ENCODE measurements around the gene SDHB. TPM values are rescaled to one million over a fixed set of nuclear protein-coding genes. Genes with fewer than 3 reads are reported as not detected.

The SDHB gene
- total RNA-seq, 1 donor from 2014 or later: 143 TPM

GRCh38 chr1:17075470-17076255 is 21.8 kb upstream of the SDHB start:
- peak in 1 of 2 donors; percentile 7 for DNase-seq (ENCODE audit: low read depth in 2 of 2)

DNA sequence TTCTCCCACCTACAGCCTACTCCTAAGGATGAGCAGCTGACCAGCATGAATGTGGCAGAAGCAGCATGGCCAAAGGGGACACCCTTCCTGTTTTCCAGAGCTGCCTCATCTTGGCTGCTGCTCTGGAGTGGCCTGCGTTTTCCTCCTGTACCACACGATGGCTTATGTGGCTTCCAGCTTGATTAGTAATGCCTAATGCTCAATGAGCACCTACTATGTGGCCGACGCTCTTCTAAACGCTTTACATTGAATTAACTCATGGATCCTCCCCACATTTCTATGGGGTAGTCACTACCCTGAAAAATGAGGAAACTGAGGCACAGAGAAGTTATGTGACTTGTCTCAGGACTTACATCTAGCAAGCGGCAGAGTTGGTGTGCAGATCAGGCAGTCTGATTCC is 18.0 kb upstream of the SDHB start:
- no peak for DNase-seq (ENCODE audit: low read depth in 2 of 2)

GRCh38 chr1:17070163-17070525 is 16.3 kb upstream of the SDHB start:
- no peak for DNase-seq (ENCODE audit: low read depth in 2 of 2)

DNA sequence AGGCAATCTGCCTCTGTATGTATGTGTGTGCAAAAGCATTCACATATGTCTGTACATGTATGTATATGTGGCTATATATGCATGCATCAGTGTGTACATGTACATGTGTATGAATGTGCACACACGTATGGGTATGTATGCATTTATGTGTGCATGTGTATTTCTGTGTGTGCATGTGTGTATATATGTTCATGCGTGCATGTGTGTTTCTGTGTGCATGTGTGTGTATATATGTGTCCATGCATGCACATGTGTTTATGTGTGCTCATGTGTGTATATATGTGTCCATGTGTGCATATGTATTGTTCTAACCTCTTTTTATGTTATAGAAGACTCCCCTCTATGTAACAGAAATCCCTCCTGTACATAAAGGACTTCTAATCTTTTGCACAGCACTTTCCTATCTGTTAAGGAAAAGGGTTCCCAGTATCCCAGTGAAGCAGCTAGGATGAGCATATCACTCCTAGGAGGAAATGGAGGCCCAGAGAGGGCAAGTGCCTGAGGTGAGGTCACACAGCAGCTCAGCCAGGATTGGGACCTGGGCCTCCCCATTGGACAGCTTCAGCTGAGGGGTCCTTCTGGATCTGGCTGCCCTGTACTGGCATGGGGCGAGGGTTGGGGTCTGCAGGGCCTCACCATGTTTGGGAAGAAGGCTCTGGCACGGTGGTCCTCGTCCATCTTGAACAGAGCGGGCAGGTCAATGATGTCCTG is 15.8 kb upstream of the SDHB start:
- DNase-seq (ENCODE audit: low read depth in 2 of 2): no peak

GRCh38 chr1:17068789-17069188 is 15.0 kb upstream of the SDHB start:
- no peak for DNase-seq (ENCODE audit: low read depth in 2 of 2)

DNA sequence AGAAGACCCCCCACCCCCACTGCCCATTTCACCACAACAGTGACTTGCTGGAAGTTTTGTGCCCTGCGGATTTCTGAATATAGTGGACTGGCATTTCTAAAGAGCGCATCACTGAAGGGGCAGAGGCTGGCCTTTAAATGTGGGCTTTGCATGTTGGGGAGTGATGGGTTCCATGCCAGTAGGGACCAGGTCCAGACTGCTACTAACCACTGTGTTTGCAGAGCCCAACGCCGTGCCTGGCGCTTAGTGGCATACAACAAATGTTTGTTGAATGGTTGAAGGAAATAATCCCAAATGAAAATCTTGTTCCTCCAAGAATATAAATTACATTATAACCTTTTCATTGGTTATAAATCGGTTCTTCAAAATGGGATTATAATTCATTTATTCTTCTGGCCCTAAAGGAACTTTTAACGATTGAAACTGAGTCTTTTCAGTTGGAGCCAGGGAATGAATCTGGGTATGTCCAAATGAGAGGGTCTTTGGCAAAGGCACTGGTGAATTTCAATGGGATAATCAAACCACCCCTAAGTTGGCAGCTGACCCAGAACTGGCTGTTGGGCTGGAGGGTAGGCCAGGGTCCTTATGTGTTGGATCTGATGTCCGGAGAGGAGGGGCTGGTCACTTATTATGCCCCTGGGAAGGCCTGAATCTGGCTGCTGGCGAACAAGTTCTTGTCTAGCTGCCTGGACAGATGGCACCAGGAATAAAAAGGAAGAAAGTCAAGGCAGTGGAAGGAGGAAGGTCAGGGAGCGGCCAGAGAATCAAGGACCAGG is 13.8 kb upstream of the SDHB start:
- no peak for DNase-seq (ENCODE audit: low read depth in 2 of 2)

- no peak for DNase-seq (ENCODE audit: low read depth in 2 of 2)
Observed at GRCh38 chr1:17067069-17067426, 13.2 kb upstream of the SDHB start.

- no peak for DNase-seq (ENCODE audit: low read depth in 2 of 2)
Observed at GRCh38 chr1:17066361-17067068, 12.7 kb upstream of the SDHB start.

DNA sequence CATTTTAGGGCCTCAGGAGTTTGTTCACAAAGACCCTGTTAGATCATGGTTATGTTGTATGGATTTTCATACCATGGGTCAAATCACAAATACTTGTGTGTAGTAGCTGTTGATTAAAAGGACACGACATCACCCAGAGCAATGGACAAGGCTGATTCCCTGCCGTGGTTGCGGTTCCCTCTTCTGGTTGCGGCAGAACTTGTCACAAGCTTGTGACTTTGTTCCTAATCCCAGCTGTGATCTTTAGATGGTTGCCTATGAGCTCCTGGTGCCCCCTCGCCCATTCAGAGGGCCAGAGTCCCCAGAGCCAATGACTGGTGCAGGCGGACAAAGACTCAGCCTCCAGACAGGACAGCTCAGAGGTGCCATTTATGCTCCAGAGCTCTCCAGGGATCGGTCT is 11.8 kb upstream of the SDHB start:
- DNase-seq (ENCODE audit: low read depth in 2 of 2): no peak

DNA sequence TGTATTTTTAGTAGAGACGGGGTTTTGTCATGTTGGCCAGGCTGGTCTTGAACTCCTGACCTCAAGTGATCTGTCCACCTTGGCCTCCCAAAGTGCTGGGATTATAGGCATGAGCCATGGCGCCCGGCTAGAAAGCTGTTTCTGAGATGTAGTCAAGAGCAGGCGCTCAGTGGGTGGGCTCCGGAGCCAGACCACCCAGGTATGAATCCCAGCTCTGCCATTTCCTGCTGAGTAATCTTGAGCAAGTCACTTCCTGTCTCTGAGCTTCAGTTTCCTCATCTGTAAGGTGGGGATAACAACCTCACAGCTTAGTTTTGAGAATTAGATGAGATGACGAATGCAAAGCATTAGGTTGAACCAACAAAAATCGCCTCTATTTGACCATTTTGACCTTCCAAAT is 8.9 kb upstream of the SDHB start:
- DNase-seq (ENCODE audit: low read depth in 2 of 2): peak in 1 of 2 donors; percentile 13

DNA sequence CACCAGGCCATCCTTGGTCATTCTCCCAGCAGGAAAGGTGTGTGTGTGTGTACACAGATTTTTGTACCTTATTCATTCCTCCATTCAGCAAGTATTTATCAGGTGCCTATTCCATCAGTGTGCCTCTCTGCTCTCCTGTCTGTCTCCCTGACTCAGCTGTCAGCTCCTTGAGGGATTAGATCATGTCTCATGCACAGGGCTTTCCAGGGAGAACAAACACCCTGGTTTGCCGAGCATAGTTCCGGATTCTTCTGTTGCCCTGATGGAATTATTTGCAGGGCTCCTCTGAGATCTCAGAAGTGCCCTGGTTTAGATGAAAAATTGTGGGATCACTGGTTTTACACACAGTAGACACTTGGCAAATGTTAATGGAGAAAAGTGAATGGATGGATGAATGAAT is 8.1 kb upstream of the SDHB start:
- DNase-seq (ENCODE audit: low read depth in 2 of 2): no peak

- DNase-seq (ENCODE audit: low read depth in 2 of 2): no peak
Observed at GRCh38 chr1:17061486-17061885, 7.7 kb upstream of the SDHB start.

DNA sequence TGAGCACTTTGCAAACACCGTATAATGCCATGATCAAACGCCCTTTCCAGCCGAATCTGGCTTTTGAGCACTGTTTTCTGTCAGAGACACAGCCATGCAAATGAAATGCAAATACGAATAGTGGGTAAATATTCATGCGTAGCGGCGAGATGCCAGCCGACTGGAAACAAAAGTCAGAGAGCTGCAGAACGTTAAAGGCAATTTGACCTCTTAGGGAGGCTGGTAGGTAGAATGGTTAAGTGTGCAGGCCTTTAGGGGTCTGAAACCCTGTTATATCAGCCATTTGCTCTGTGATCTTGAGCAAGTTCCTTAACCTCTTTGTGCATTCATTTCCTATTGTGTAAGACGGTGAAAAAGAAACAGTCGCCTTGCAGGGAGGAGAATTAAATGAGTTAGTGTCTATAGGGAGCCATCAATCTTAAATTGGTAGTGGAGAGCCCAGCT is 6.5 kb upstream of the SDHB start:
- DNase-seq (ENCODE audit: low read depth in 2 of 2): no peak

- DNase-seq (ENCODE audit: low read depth in 2 of 2): peak; percentile 58 to 77
Observed at GRCh38 chr1:17059391-17060305, 5.8 kb upstream of the SDHB start.

DNA sequence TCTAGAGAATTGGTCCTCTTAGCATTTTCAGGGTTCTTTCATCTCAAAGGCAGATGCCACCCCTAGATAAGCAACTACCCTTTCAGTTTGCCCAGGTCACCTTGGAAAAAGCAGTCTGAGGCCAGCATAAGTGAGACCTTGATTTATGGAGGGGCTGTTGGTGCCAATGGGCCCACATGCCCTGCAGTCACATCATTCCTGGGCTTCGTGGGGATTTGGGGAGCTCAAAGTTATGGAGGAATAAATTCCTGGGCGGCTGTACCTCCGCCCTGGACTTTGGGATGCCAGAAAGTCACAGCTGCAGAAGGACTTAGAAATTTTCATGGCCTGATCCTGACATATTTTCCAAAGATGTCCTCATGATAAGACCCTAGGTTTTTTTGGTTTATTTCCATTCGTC is 2.7 kb upstream of the SDHB start:
- DNase-seq (ENCODE audit: low read depth in 2 of 2): no peak

DNA sequence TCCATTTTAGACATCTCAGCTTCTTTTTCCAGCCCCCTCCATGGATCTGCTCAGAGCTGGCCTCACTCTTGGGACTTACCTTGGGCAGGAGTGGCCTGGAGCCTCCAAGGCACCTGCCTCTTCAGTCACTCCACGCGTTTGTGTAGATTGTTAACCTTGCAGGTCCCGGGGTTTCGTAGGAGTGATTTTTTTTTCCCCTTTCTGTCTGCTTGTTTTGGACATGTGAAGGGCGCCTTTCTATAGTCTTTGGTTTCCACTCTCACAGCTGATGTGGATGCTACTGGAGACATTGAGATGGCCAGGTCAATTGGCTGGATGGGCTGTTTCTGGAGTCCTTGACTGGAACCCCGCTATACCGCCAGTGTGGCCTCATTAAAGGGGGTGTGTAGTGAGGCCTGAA is 2.0 kb upstream of the SDHB start:
- DNase-seq (ENCODE audit: low read depth in 2 of 2): no peak

GRCh38 chr1:17053086-17053684 is 647 bp downstream of the SDHB start:
- peak in 1 of 2 donors; percentile 49 for DNase-seq (ENCODE audit: low read depth in 2 of 2)

DNA sequence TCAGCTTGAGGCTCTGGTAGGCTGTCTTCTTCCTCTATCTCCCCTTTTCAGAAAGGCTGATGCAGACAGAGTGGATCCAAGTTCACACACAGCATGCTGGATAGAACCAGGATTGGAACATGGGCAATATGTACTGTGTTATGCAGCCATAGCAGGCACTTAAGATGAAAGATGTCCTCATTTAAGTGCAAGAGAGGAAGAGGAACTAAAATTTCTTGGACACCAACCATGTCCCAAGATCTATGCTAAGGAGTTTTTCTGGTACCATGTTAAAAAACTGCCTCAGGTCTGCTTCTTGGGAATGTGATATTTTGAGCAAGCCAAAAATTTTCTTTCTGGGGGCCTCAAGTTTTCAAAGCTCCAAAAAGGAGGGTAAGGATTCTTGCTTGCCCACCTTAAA is 1.2 kb downstream of the SDHB start:
- DNase-seq (ENCODE audit: low read depth in 2 of 2): no peak

DNA sequence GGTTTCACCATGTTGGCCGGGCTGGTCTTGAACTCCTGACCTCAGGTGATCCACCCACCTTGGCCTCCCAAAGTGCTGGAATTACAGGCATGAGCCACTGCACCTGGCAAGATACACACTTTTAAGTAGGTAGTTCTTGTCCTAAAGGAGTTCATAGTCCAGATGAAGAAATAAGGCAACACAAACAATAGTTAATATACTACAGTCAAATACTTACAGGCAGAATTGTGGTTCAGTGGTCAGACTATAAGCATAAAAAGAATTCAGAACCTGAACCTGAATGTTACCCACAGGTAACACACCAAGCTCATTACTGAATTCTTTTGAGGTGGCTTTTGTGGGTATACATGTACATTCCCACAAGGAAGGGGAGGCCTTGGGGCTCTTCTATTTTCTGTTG is 1.8 kb downstream of the SDHB start:
- no peak for DNase-seq (ENCODE audit: low read depth in 2 of 2)

- DNase-seq (ENCODE audit: low read depth in 2 of 2): no peak
Observed at GRCh38 chr1:17047924-17048323, 5.9 kb downstream of the SDHB start.

DNA sequence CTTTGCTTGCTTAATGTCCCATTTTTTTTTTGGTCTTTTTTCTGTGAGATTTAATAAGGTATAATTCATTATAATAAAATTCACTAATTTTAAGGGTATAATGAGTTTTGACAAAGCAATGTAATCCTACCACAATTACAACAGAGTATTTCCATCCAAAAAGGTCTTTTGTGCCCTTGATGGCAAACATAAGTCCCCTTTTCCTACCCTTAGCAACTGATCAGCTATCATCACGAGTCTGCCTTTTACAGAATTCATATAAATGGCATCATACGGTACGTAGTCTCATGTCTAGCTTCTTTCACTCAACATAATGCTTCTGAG is 7.5 kb downstream of the SDHB start:
- no peak for DNase-seq (ENCODE audit: low read depth in 2 of 2)

Data from dermis microvascular lymphatic vessel endothelial cell (primary cell).